Superior temporal gyrus (tissue), 1 donor: ENCODE results near the gene NKTR.

Experiments used
- DNase-seq: peaks from one replicate; pipeline ENCODE4 v3.0.0-alpha.2; 2016; ENCODE audit errors: extremely low spot score

Gene NKTR

DNA sequence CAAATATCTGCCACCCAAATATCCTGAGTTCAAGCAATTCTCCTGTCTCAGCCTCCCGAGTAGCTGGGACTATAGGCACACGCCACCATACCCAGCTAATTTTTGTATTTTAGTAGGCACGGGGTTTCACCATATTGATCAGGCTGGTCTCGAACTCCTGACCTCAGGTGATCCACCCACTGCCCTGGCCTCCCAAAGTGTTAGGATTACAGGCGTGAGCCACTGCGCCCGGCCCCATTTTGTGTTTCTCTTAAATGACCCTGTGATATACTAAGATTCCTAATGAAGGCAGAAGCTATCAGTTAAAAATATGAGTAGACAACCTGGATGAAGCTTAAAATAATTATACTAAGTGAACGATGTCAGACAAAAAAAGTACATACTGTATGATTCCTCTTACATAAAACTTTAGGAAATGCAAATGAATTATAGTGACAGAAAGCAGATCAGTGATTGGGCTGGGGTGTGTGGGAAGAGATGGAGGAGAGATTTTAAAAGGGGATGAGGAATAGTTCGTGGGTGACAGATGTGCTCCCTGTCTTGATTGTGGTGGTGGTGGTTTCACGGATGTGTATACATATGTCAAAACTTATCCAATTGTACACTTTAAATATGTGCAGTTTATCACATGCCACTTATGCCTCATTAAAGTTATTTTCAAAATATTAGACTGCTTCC, 81.0 kb downstream of the NKTR start:
- DNase-seq, result no peak

DNA sequence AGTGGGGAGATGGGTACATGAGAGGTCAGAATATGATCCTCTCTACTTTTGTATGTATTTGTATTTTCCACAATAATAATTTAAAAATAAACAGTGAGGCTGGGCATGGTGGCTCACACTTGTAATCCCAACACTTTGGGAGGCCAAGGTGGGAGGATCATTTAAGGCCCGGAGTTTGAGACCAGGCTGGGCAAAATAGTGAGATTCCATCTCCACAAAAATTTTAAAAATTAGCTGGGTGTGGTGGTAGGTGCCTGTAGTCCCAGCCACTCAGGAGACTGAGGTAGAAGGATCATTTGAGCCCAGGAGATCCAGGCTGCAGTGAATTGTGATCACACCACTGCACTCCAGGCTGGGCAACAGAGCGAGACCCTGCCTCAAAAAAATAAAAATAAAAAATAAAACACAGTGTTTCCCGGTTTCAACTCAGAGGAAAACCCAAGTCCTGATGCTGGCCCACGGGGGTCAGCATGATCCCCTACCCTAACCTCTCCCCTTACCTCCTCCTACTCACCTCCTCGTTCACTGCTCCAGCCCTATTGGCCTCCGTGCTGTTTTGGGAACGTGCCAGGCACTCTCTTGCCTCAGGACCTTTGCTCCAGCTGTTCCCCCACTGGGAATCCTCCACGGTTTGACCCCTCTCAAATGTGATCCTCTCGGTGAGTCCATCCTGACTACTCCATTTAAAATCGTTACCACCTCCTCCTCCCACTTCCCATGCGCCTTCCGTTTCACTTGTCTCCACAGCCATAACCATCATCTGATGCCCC, 82.0 kb downstream of the NKTR start:
- no peak for DNase-seq

DNA sequence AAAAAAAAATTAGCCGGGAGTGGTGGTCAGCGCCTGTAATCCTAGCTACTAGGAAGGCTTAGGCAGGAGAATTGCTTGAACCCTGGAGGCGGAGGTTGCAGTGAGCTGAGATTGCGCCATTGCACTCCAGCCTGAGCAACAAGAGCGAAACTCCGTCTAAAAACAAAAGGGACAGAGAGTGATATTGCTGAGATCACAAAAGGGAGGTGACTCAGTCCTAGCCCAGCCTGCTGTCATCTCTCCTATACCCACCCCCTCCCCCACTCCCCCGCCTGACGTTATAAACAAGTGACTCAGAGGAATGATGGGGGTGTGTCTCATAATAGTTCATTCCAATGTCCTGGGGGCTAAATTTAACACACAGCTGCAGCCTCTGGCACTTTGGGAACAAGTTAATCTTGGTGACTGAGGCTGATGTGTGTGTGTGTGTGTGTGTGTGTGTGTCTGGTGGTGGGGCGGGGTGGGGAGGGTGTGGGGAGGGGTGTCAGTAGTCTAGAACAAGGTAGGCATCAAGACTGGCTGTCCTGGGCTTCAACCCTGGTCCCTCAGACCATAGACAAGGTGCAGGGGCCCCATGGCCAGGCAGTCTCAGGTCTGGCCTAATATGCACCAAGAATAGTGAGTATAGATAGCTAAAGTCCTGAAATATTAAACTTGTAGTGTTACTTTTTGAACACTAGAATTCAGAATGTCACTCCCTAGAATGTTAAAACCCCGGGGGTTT, 83.6 kb downstream of the NKTR start:
- peak; percentile 81 for DNase-seq

DNA sequence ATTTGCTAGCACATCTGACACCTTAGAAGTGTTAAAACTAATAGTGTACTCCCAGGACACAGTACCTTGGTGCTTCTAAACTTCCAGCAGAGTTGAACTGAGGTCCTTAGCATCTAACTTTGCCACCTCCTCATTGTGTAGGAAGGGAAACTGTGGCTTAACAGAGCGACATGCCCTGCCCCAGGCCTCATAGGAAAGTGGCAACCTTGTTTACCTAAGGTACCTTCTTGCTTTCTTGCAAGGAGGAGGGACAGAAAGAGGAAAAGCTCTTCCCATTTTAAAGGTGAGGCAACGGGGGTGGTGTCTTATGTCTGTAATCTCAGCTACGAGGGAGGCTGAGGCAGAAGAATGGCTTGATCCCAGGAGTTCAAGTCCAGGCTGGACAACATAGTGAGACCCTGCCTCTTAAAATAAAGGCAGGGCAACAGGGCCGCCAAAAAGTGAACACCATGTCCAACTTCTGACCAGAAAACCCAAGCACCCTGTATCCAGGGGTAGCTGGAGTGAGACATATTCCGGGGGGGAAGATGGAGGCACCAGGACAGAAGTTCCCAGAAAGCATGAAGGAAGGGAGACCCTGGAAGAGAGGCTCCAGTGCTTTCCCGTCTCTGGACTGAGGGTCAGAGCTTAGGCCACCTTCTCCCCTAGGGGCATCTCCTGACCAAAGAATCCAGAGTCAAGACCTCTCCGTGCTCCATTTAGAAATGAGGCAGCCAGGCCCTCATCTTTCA, 84.3 kb downstream of the NKTR start:
- no peak for DNase-seq

DNA sequence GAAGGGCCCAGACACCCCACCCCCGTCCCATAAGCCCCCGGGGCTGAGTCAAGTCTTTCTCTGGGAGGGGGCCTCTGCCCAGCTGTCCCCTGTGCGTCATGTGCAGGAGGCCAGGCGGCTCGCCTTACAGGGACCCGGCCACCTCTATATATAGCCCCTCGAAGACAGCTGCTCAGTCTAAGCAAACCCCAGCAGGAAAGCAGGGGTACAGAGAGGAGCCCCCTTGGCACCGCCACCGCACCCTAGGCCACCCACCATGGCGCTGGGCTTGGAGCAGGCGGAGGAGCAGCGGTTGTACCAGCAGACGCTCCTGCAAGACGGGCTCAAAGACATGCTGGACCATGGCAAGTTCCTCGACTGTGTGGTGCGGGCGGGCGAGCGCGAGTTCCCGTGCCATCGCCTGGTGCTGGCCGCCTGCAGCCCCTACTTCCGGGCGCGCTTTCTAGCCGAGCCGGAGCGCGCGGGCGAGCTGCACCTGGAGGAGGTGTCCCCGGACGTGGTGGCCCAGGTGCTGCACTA, 84.9 kb downstream of the NKTR start, which contains the start of gene KLHL40:
KLHL40 (plus strand) TSS at position 175 of the 519 bp plus-strand sequence; CDS start at position 257, 82 bp downstream.
- DNase-seq, result no peak

DNA sequence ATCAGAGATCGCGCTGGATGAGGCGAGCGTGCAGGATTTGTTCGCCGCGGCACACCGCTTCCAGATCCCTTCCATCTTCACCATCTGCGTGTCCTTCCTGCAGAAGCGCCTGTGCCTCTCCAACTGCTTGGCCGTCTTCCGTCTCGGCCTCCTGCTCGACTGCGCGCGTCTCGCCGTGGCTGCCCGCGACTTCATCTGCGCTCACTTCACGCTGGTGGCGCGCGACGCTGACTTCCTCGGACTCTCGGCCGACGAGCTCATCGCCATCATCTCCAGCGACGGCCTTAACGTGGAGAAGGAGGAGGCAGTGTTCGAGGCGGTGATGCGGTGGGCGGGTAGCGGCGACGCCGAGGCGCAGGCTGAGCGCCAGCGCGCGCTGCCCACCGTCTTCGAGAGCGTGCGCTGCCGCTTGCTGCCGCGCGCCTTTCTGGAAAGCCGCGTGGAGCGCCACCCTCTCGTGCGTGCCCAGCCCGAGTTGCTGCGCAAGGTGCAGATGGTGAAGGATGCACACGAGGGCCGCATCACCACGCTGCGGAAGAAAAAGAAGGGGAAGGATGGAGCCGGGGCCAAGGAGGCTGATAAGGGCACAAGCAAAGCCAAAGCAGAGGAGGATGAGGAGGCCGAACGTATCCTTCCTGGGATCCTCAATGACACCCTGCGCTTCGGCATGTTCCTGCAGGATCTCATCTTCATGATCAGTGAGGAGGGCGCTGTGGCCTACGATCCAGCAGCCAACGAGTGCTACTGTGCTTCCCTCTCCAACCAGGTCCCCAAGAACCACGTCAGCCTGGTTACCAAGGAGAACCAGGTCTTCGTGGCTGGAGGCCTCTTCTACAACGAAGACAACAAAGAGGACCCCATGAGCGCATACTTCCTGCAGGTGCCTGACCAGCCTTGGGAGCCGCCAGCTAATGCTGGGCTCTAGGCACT, 85.7 kb downstream of the NKTR start:
- no peak for DNase-seq

DNA sequence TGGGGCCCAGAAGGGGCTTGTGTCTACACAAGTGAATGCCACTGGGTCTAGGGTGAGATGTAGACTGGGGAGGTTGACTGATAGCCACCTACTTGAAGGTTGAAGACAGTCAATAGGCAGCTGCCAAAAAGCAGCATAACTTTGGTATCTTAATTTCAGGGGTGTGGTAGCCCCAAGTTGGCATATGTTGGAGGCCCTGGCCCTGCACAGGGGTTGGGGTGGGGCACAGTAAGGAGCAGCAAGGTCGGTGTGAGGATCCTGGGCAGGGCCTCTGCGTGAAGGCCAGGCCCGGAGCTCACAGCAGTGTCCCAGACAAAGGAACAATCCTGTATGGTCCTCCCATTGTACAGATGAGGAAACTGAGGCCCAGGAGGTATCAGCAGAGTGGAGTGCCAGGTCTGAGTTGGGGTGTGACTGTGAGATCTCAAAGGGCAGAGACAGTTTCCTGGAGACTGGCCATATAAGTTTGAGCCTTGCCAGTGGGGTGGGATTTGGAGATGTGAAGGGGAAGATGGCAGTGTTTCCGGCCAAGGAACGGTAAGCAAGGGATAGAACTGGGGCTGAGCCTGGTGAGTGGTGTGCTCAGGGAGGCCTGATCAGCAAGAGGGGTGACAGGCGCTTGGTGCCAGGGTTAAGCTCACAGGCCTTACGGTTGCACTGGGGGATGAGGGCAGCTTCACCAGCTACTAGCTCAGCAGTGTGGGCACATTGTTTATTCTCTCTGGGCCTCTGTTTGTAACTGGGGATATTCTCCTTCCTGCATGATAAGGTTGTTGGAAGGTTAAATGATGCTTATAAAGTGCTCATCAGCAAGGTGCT, 86.6 kb downstream of the NKTR start:
- no peak for DNase-seq

DNA sequence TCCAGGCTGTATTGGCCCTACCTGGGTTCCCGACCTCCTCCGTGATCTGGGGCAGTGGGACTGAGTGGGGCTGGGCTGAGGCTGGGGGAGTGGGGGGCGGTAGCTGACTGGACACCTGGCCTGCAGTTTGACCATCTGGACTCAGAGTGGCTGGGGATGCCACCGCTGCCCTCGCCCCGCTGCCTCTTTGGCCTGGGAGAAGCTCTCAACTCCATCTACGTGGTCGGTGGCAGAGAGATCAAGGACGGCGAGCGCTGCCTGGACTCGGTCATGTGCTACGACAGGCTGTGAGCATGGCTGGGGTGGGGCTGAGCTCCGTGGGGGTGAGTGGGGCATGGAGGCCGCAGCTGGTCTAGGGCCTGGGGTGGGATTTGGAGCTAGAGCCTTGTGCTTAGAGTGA, 87.5 kb downstream of the NKTR start:
- no peak for DNase-seq

DNA sequence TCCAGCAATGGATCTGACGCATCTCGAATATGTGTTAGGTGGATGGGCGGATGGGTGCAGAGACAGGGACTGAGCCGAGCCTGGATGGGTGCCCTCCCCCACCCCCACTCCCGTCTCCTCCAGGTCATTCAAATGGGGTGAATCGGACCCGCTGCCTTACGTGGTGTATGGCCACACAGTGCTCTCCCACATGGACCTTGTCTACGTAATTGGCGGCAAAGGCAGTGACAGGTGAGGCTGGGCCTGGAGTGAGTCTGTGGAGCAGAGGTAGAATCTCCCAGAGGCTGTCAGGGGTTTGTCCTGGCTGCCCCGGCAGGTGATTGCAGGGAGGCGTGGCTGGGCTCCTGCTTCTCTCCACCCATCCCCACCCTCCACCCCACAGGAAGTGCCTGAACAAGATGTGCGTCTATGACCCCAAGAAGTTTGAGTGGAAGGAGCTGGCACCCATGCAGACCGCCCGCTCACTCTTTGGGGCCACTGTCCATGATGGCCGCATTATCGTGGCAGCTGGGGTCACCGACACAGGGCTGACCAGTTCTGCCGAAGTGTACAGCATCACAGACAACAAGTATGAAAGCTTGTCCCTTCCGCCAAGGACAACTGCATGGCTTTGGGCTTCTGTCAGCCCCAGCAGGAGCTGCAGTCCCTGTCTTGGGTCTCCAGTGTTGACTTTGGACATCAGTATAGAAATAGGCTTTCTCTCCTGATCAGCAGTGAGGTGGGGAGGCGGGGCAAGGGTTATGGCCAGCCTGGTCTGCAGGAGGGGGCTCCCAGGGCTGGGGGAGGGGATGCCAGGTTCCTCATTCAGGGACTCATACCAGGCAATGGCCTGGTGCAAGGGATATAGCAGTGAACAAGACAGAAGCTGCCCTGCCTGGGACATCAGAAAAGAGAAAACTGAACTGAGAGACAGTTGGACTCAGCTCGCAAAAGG, 88.3 kb downstream of the NKTR start:
- no peak for DNase-seq

DNA sequence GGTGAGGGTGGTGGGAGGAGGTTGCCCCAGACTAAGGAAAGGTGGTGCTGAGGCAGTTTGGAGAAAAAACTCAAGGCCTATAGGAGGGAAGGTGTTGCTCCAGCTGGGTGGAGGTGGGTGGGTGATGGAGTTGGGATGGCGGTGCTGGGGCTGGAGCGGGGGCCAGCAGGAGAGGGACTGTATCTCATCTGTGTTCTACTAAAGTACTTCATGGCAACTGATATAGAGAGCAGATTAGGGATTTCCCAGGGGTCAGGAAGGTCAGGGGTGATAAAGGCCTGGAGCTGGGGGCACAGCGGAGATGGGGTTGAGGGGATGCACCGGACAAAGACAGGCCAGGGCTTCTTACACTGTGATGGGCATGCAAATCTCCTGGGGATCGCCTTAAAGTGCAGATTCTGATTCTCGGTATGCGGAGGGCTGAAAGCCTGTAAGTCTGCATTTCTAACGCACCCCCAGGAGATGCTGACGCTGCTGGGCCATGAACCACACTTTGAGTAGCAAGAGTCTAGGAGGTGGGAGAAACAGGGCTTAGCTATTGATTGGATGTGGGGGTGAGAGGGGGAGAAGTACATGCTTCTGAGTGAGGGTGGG, 89.0 kb downstream of the NKTR start:
- no peak for DNase-seq

DNA sequence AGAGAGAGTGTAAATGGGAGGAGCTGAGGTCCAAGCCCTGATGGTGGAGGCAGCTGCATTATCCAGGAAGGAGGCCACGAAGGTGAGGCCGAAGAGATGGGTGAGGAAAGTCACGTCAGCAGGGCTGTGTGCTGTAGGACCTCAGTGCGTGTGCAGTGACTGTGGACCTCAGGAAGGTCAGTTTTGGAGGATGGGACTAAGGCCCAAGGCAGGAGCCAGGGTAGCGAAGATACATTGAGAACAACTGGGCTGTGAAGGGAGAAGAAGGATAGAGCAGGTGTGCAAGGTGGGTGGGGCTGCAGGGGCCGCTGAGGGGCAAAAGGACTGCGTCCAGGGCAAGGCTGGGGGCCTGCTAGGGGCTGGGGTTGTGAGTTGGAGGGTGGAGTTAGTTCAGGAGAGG, 89.7 kb downstream of the NKTR start:
- no peak for DNase-seq

DNA sequence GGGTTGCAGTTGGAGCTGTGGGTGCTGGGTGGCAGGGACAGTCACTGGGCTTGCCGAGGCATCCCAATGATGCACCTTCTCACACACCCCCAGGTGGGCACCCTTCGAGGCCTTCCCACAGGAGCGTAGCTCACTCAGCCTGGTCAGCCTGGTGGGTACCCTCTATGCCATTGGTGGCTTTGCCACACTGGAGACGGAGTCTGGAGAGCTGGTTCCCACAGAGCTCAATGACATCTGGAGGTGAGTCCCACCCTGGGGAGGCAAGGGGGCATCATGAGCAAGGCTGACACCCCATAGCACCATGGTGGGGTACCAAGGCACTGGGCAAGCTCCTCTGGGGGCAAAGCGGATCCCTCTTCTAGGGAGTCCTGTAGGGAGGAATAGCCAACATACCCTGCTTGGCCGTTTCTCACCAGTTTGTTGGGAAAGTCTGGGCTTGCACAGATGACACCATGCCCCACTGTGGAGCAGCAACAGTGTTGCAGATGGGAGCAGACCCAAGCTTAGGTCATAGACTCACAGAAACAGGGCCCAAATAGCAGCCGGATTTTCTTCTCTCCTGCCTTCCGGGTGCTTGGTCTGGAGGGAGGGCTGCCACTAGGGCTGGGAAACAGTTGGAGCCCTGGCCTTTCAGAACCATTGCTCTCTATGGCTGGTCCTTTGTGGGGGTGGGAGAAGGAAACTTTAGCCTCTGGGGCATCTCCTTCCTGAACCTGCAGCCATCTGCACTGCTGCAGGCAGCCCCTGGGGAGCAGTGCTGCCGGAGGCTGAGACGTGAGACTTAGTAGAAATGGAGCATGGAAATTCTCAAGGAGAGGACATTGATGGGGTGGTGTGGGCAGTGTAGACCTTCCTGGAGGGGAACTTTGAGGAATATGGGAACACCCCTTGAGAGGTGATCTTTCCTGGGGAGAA, 90.5 kb downstream of the NKTR start:
- DNase-seq, result no peak

DNA sequence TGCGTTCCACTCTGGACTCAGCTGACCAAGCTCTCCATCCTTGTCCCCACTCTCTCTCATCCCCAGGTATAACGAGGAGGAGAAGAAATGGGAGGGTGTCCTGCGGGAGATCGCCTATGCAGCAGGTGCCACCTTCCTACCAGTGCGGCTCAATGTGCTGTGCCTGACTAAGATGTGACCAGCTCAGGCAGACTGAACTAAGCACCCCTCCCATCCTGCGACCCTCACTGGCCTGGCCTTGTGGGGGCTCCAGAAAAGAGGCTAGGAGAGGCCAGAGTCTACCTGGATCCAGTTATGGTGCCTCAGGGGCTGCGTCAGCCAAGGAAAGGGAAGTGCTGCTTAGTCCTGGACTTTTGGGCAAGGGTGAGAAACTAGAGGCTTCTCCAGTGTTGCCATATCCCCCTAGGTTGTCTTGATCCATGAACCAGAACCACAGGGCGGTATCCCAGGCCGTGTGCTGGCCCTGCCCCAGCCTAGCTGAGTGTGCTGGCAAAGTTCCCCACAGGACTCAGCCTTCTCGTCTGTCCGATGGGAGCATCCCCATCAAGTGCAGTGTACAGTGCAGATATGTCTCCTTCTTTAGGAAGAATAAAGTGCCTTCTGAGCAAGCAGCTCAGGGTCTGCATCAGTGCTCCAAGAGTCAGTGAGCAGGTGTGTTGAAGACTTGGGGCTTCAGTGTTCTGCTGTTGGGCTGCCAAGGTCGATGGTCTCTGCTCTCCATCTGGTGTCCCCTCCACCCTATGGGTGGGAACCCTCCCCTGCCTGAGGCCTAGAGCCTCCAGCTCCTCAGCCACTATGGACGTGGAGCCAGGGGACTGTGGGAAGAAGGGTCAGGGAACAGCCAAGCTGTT, 91.6 kb downstream of the NKTR start:
- no peak for DNase-seq

DNA sequence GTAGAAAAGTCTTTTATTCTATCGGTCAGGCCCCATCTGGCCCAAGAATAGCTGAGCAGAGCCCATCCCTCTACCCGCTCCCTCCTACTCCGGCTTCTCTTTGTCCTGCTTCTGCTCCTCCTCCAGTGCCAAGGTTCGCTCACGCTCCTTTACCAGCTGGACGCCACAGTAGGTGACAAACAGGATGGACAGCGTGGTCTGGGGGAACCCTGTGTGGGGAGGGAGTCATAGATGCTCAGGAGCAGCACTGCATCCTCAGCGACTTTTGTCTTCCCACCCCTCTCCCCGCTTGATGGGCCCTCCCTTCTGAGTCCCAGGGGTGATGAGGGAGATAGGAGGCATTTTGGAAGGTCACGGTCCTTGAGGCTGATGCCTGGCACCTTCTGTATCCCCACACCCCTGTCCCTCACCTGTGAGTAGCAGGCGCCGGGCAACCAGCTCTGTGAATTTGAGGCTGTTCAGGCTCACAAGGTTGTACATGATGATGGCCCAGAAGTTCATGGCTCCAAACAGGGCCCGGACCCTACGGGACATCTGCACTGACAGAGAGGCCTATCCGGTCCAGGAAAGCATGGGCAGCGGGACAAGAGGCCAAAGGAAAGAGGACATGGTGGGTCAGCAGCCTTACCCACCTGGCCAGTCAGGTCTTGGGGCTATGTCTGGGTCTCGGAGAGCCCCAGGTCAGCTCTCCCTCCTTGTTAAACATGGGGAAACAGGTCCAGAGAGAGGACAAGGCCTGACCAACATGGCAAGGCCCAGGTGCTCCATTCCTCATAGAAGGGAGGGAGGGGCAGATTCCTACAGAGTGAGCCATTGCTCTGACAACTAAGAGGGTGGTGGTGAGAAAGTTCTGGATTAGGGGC, 92.4 kb downstream of the NKTR start:
- no peak for DNase-seq

DNA sequence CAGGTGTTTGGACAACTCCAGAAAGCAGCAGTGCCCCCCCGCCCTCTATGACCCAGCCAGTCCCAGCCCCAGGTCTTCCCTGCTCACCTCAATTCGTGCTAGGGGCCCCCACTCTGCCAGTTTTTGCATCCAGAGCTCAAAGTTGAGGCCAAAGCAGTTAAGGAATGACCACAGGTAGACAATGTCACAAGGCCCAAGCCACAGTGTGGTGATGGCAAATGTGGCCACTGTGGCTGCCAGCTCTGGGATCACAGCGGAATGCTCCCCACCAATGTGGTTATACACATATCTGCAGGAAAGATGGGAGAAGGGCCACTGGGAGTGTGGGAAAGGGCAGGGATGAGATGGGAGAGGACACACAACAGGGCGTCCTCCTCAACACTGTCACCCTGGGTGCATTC, 93.0 kb downstream of the NKTR start:
- no peak for DNase-seq
